WERI-Rb-1 (cell line): ENCODE results near the gene PRDX3.

Experiments
- DNase-seq: peaks from one replicate; pipeline ENCODE4 v3.0.0-alpha.2; 2020
- H3K27ac ChIP-seq: fragments of 250-450 bp; sonication (Bioruptor Pico); 2 replicates; pipeline ENCODE4 v1.5.1; 2020; ENCODE audit warnings: mild to moderate bottlenecking, moderate library complexity
- H3K27me3 ChIP-seq: fragments of 250-450 bp; sonication (Bioruptor Pico); 2 replicates; pipeline ENCODE4 v1.5.1; 2021; ENCODE audit warnings: mild to moderate bottlenecking, low read depth, moderate library complexity; ENCODE audit not compliant: insufficient read depth, severe bottlenecking
- H3K36me3 ChIP-seq: fragments of 250-450 bp; sonication (Bioruptor Pico); 2 replicates; pipeline ENCODE4 v1.5.1; 2020; ENCODE audit warnings: mild to moderate bottlenecking, moderate library complexity
- H3K4me3 ChIP-seq: 2 replicates; pipeline ENCODE4 v1.5.1; 2011; ENCODE audit warnings: low read depth, mild to moderate bottlenecking, control low read depth, low read length
- H3K9me3 ChIP-seq: fragments of 250-450 bp; sonication (Bioruptor Pico); 2 replicates; pipeline ENCODE4 v1.5.1; 2021; ENCODE audit warnings: mild to moderate bottlenecking, moderate library complexity; ENCODE audit not compliant: severe bottlenecking
- CTCF ChIP-seq: IDR thresholded peaks from 2 replicates; pipeline ENCODE4 v1.5.1; 2011; ENCODE audit warnings: low read depth, mild to moderate bottlenecking, control low read depth, inconsistent platforms, low read length

The PRDX3 gene

GRCh38 chr10:119132521-119133345 lies 45.9 kb downstream of the PRDX3 start:
- H3K9me3 ChIP-seq: no peaks in the 10 kb centered on the region
- no peak for TF ChIP-seq CTCF
- no peak overlapping the region for H3K4me3 ChIP-seq
- peaks cover 51% of the 10 kb centered on the region for H3K36me3 ChIP-seq
- no peaks in the 10 kb centered on the region for H3K27me3 ChIP-seq
- no peak for DNase-seq
- no peak overlapping the region for H3K27ac ChIP-seq

GRCh38 chr10:119131512-119132240 lies 46.9 kb downstream of the PRDX3 start:
- H3K27me3 ChIP-seq: no peaks in the 10 kb centered on the region
- no peaks in the 10 kb centered on the region for H3K9me3 ChIP-seq
- H3K27ac ChIP-seq: peak overlapping the region; percentile 39
- H3K4me3 ChIP-seq: peak overlapping the region; percentile 9
- DNase-seq: peak; percentile 37
- no peak for TF ChIP-seq CTCF
- peaks cover 52% of the 10 kb centered on the region for H3K36me3 ChIP-seq

- no peak overlapping the region for H3K4me3 ChIP-seq
- no peaks in the 10 kb centered on the region for H3K27me3 ChIP-seq
- TF ChIP-seq CTCF: no peak
- DNase-seq: no peak
- H3K9me3 ChIP-seq: no peaks in the 10 kb centered on the region
- H3K36me3 ChIP-seq: peaks cover 56% of the 10 kb centered on the region
- no peak overlapping the region for H3K27ac ChIP-seq
Observed at GRCh38 chr10:119129721-119130120, 48.9 kb downstream of the PRDX3 start.

- Histone ChIP-seq H3K36me3 (peaks cover 57% of the 10 kb centered on the region), H3K4me3 (no peak overlapping the region), H3K9me3 (no peaks in the 10 kb centered on the region), H3K27me3 (no peaks in the 10 kb centered on the region), H3K27ac (no peak overlapping the region)
- DNase-seq: no peak
- TF ChIP-seq CTCF: no peak
Observed at GRCh38 chr10:119125942-119126341, 52.7 kb downstream of the PRDX3 start.

GRCh38 chr10:119120875-119121274 lies 57.7 kb downstream of the PRDX3 start:
- no peak for TF ChIP-seq CTCF
- Histone ChIP-seq H3K27ac (no peak overlapping the region), H3K36me3 (peaks cover 47% of the 10 kb centered on the region), H3K9me3 (no peaks in the 10 kb centered on the region), H3K27me3 (no peaks in the 10 kb centered on the region), H3K4me3 (no peak overlapping the region)
- DNase-seq: no peak
